DMS114 treated with DMSO at 0.1 percent for 48 hours (cell line): ENCODE measurements around the gene AP5S1.

Experiments used
- DNase-seq: peaks from one replicate; lab custom pipeline; 2025; ENCODE audit not compliant: unreplicated experiment; lab: John Stamatoyannopoulos, UW

Gene AP5S1

GRCh38 chr20:3873507-3873906, 53.2 kb downstream of the AP5S1 start:
- DNase-seq, result no peak

- DNase-seq, result no peak
Measured at GRCh38 chr20:3874194-3874844, 54.0 kb downstream of the AP5S1 start.

- DNase-seq, result no peak
Measured at GRCh38 chr20:3875378-3875974, 55.1 kb downstream of the AP5S1 start.

- DNase-seq, result no peak
Measured at GRCh38 chr20:3876000-3876399, 55.7 kb downstream of the AP5S1 start.

- no peak for DNase-seq
Measured at GRCh38 chr20:3876676-3877075, 56.3 kb downstream of the AP5S1 start.
